ENCODE results near the gene FKBP1A. TPM values are rescaled to one million over a fixed set of nuclear protein-coding genes. Genes with fewer than 3 reads are reported as not detected.
A peak's percentile ranks its signal among the peaks of the same experiment; 100 is the strongest.

Gene FKBP1A
- total and polyA plus RNA-seq, 5 donors from 2014 or later: 49.1 to 84.3 (median 65.4) TPM

DNA sequence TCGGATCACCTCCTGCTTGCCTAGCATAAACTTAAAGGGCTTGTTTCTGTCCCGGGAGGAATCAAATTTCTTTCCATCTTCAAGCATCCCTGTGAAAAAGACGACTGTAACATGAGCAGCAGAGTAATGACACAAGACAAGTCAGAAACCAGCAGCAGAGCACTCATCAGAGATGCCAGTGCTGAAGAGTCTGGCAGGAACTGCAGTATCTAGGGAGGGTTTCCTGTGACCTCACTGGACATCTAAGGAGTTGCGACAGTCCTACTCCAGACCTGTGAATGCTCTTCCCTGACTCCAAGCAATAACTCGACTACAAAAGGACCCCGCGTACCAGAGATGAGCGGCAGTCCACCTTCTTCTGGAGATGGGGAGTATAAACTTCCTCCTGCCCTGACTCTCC lies 17.3 kb downstream of the FKBP1A start:
- H3K27me3 Mint-ChIP-seq: no peaks in the 10 kb centered on the region
- H3K36me3 Mint-ChIP-seq: peaks cover 26% of the 10 kb centered on the region
- Histone ChIP-seq H3K36me3 (ENCODE audit: control insufficient read depth, insufficient read depth, low read length) (peaks cover 47% of the 10 kb centered on the region), H3K27me3 (ENCODE audit: control insufficient read depth, insufficient read depth, low read length) (no peaks in the 10 kb centered on the region), H3K4me1 (ENCODE audit: control insufficient read depth, insufficient read depth, low read length, poor library complexity, severe bottlenecking) (peaks cover 30% of the 10 kb centered on the region), H3K27ac (ENCODE audit: insufficient read depth, low read length, poor library complexity, severe bottlenecking) (no peak overlapping the region), H3K4me3 (ENCODE audit: low read depth, low read length) (no peak overlapping the region), H3K9me3 (ENCODE audit: control insufficient read depth in 2 of 2, low read length in 2 of 2) (no peaks in the 10 kb centered on the region)
- peak overlapping the region in 2 of 3 donors; percentile 63 to 86 for H3K27ac Mint-ChIP-seq
- ATAC-seq (ENCODE audit: low read depth in 2 of 2) (no peak), DNase-seq (no peak)
- H3K4me3 Mint-ChIP-seq: no peak overlapping the region
- peaks cover 43 to 70% (median 69%) of the 10 kb centered on the region in 4 donors for H3K4me1 Mint-ChIP-seq
- H3K9me3 Mint-ChIP-seq: no peaks in the 10 kb centered on the region

- no peaks in the 10 kb centered on the region for H3K27me3 ChIP-seq (ENCODE audit: control insufficient read depth, insufficient read depth, low read length)
- ATAC-seq (ENCODE audit: low read depth in 2 of 2): no peak
- no peaks in the 10 kb centered on the region for H3K9me3 Mint-ChIP-seq
- H3K27me3 Mint-ChIP-seq: no peaks in the 10 kb centered on the region
- no peaks in the 10 kb centered on the region for H3K9me3 ChIP-seq (ENCODE audit: control insufficient read depth in 2 of 2, low read length in 2 of 2)
- H3K4me1 Mint-ChIP-seq: peaks cover 32 to 61% (median 58%) of the 10 kb centered on the region in 4 donors
- DNase-seq: no peak
- H3K4me3 Mint-ChIP-seq: no peak overlapping the region
- peaks cover 56% of the 10 kb centered on the region for H3K36me3 ChIP-seq (ENCODE audit: control insufficient read depth, insufficient read depth, low read length)
- peaks cover 17% of the 10 kb centered on the region for H3K4me1 ChIP-seq (ENCODE audit: control insufficient read depth, insufficient read depth, low read length, poor library complexity, severe bottlenecking)
- peak overlapping the region in 1 of 3 donors; percentile 61 for H3K27ac Mint-ChIP-seq
- no peak overlapping the region for H3K27ac ChIP-seq (ENCODE audit: insufficient read depth, low read length, poor library complexity, severe bottlenecking)
- H3K36me3 Mint-ChIP-seq: peaks cover 30% of the 10 kb centered on the region
- no peak overlapping the region for H3K4me3 ChIP-seq (ENCODE audit: low read depth, low read length)
Measured at GRCh38 chr20:1374246-1374645, 18.6 kb downstream of the FKBP1A start.

GRCh38 chr20:1373614-1374013 lies 19.2 kb downstream of the FKBP1A start:
- Histone ChIP-seq H3K4me1 (ENCODE audit: control insufficient read depth, insufficient read depth, low read length, poor library complexity, severe bottlenecking) (peaks cover 14% of the 10 kb centered on the region), H3K27ac (ENCODE audit: insufficient read depth, low read length, poor library complexity, severe bottlenecking) (no peak overlapping the region), H3K9me3 (ENCODE audit: control insufficient read depth in 2 of 2, low read length in 2 of 2) (no peaks in the 10 kb centered on the region), H3K27me3 (ENCODE audit: control insufficient read depth, insufficient read depth, low read length) (no peaks in the 10 kb centered on the region), H3K4me3 (ENCODE audit: low read depth, low read length) (no peak overlapping the region), H3K36me3 (ENCODE audit: control insufficient read depth, insufficient read depth, low read length) (peaks cover 59% of the 10 kb centered on the region)
- Mint-ChIP-seq H3K4me3 (no peak overlapping the region), H3K27me3 (no peaks in the 10 kb centered on the region), H3K4me1 (peaks cover 29 to 60% (median 55%) of the 10 kb centered on the region in 4 donors), H3K36me3 (peaks cover 34% of the 10 kb centered on the region), H3K27ac (peak overlapping the region in 1 of 3 donors; percentile 64), H3K9me3 (no peaks in the 10 kb centered on the region)
- ATAC-seq (ENCODE audit: low read depth in 2 of 2): no peak
- DNase-seq: no peak

DNA sequence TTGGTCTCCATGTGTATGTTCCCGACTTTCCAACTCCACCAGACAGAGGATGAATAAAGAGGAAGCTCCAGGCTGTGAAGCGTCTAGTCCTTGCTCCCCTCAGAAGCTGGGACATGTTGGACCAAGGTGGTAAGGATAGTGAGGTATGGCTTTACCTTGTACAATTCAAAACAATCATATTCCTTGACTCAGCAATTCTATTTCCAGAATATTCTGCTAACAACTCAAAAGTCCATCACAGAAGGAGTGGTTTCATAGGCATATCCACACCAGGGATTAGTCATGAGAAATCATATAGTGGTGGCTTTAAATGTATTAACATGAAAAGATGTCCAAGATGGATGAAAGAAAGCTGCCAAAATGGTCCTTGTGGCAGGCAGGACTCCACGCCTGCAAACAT lies 19.8 kb downstream of the FKBP1A start:
- ATAC-seq (ENCODE audit: low read depth in 2 of 2) (no peak), DNase-seq (no peak)
- Histone ChIP-seq H3K9me3 (ENCODE audit: control insufficient read depth in 2 of 2, low read length in 2 of 2) (no peaks in the 10 kb centered on the region), H3K4me1 (ENCODE audit: control insufficient read depth, insufficient read depth, low read length, poor library complexity, severe bottlenecking) (peaks cover 14% of the 10 kb centered on the region), H3K27me3 (ENCODE audit: control insufficient read depth, insufficient read depth, low read length) (no peaks in the 10 kb centered on the region), H3K36me3 (ENCODE audit: control insufficient read depth, insufficient read depth, low read length) (peaks cover 64% of the 10 kb centered on the region), H3K4me3 (ENCODE audit: low read depth, low read length) (no peak overlapping the region), H3K27ac (ENCODE audit: insufficient read depth, low read length, poor library complexity, severe bottlenecking) (peak overlapping the region; percentile 8)
- Mint-ChIP-seq H3K4me3 (no peak overlapping the region), H3K9me3 (no peaks in the 10 kb centered on the region), H3K27me3 (no peaks in the 10 kb centered on the region), H3K4me1 (peaks cover 24 to 57% (median 50%) of the 10 kb centered on the region in 4 donors), H3K36me3 (peaks cover 35% of the 10 kb centered on the region), H3K27ac (peak overlapping the region; percentile 7 to 62 (median 42))

DNA sequence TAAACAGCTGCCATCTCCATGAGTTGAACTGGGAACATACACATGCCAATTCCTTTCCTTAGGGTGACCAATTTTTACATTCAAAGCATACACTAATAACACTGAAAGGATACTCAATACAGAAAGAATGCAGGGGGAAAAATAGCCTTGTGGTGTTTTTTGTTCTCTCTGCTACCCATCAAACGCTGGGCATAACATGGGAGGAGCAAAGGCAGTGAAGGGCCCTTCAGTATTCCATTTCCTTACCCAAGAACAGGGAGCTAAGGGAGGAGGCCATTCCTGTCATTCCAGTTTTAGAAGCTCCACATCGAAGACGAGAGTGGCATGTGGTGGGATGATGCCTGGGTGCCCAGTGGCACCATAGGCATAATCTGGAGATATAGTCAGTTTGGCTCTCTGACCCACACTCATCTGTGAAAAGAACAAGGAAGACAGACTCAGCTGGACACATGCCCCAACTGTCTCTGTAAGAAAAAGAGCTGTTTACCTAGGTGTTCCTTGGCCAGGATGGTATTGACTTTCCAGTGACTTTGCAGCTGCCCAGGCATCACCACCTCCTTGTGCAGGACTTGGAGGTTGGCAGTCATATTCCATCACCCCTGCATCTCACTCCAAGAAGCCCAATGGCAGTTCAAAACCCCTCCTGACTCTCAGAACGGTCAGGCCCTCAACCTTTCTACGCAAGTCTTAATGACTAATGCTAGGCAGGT lies 20.9 kb downstream of the FKBP1A start:
- no peak for DNase-seq
- Mint-ChIP-seq H3K9me3 (peaks cover 0 to 1% (median 0%) of the 10 kb centered on the region in 7 donors), H3K4me3 (no peak overlapping the region), H3K27ac (peak overlapping the region; percentile 2 to 62 (median 44)), H3K4me1 (peaks cover 18 to 51% (median 42%) of the 10 kb centered on the region in 4 donors), H3K27me3 (no peaks in the 10 kb centered on the region), H3K36me3 (peaks cover 43% of the 10 kb centered on the region)
- ATAC-seq (ENCODE audit: low read depth in 2 of 2): no peak
- Histone ChIP-seq H3K27ac (ENCODE audit: insufficient read depth, low read length, poor library complexity, severe bottlenecking) (peak overlapping the region; percentile 16), H3K4me1 (ENCODE audit: control insufficient read depth, insufficient read depth, low read length, poor library complexity, severe bottlenecking) (peaks cover 4% of the 10 kb centered on the region), H3K4me3 (ENCODE audit: low read depth, low read length) (no peak overlapping the region), H3K9me3 (ENCODE audit: control insufficient read depth in 2 of 2, low read length in 2 of 2) (no peaks in the 10 kb centered on the region), H3K36me3 (ENCODE audit: control insufficient read depth, insufficient read depth, low read length) (peaks cover 70% of the 10 kb centered on the region), H3K27me3 (ENCODE audit: control insufficient read depth, insufficient read depth, low read length) (no peaks in the 10 kb centered on the region)

DNA sequence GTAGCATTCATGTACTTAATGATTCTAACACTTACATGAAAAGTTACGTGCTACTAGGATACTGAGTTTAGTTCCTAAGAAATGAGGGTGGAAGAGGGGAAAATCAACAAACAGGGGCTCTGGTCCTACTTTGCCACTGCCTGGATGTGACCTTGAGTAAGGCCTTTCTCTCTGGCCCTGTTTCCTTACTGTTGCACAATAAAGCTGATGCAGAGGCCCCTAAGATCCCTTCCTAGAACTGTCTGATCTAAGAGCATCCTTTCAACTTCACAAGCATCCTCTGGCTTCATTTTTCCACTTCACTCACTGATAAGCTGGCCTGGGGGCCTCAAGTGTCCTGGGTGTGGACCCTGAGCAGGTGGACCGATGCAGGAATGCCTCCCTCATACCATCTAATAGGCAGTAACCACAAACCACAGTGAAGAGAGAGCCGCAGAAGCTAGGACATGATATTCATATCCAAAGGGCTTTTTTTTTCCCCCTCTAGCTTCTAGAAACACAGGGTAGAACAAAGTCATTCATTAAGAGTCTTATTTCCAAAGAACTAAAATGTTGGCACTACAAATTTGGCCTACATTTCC lies 21.6 kb downstream of the FKBP1A start:
- no peaks in the 10 kb centered on the region for H3K27me3 ChIP-seq (ENCODE audit: control insufficient read depth, insufficient read depth, low read length)
- no peak overlapping the region for H3K4me3 ChIP-seq (ENCODE audit: low read depth, low read length)
- no peak for DNase-seq
- no peaks in the 10 kb centered on the region for H3K4me1 ChIP-seq (ENCODE audit: control insufficient read depth, insufficient read depth, low read length, poor library complexity, severe bottlenecking)
- peaks cover 70% of the 10 kb centered on the region for H3K36me3 ChIP-seq (ENCODE audit: control insufficient read depth, insufficient read depth, low read length)
- Mint-ChIP-seq H3K4me3 (no peak overlapping the region), H3K4me1 (peaks cover 11 to 47% (median 36%) of the 10 kb centered on the region in 4 donors), H3K36me3 (peaks cover 45% of the 10 kb centered on the region), H3K27ac (peak overlapping the region; percentile 2 to 87 (median 62)), H3K27me3 (no peaks in the 10 kb centered on the region), H3K9me3 (peaks cover 0 to 1% (median 0%) of the 10 kb centered on the region in 7 donors)
- H3K27ac ChIP-seq (ENCODE audit: insufficient read depth, low read length, poor library complexity, severe bottlenecking): no peak overlapping the region
- no peaks in the 10 kb centered on the region for H3K9me3 ChIP-seq (ENCODE audit: control insufficient read depth in 2 of 2, low read length in 2 of 2)
- ATAC-seq (ENCODE audit: low read depth in 2 of 2): no peak

DNA sequence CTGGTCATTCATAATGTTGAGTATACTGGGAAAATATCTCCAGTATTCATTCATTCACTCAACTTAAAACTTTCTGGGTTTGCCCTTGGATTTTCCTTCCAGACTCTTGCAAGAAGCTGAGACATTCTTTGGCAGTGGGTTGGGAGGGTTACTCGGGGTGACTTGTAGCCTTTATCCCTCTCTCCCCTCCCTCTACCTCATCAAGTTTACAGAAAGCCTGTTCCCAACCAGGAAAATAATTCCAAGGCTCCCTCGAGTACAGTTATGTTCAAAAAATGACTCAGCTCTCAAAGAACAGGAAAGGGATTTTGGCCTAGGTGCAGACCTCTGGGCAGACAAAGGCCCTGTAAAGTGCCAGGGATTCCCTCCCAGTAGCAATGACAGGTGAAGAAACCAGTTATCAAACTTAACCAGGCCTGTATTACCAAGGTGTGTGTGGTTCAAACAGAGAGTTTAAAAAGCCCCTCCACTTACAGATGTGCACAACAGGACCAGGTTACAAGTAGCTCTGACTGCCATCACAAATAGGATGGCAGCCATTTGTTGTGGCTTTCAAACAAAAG lies 22.2 kb downstream of the FKBP1A start:
- no peak overlapping the region for H3K4me3 Mint-ChIP-seq
- no peaks in the 10 kb centered on the region for H3K4me1 ChIP-seq (ENCODE audit: control insufficient read depth, insufficient read depth, low read length, poor library complexity, severe bottlenecking)
- no peaks in the 10 kb centered on the region for H3K27me3 ChIP-seq (ENCODE audit: control insufficient read depth, insufficient read depth, low read length)
- peaks cover 0 to 1% (median 0%) of the 10 kb centered on the region in 7 donors for H3K9me3 Mint-ChIP-seq
- peaks cover 9 to 41% (median 32%) of the 10 kb centered on the region in 4 donors for H3K4me1 Mint-ChIP-seq
- H3K36me3 ChIP-seq (ENCODE audit: control insufficient read depth, insufficient read depth, low read length): peaks cover 68% of the 10 kb centered on the region
- H3K4me3 ChIP-seq (ENCODE audit: low read depth, low read length): no peak overlapping the region
- peaks cover 46% of the 10 kb centered on the region for H3K36me3 Mint-ChIP-seq
- H3K9me3 ChIP-seq (ENCODE audit: control insufficient read depth in 2 of 2, low read length in 2 of 2): no peaks in the 10 kb centered on the region
- no peaks in the 10 kb centered on the region for H3K27me3 Mint-ChIP-seq
- ATAC-seq (ENCODE audit: low read depth in 2 of 2) (no peak), DNase-seq (no peak)
- H3K27ac ChIP-seq (ENCODE audit: insufficient read depth, low read length, poor library complexity, severe bottlenecking): no peak overlapping the region
- H3K27ac Mint-ChIP-seq: peak overlapping the region in 2 of 3 donors; percentile 62 to 87
